ENCODE data around the gene TTC39B.

Gene TTC39B

DNA sequence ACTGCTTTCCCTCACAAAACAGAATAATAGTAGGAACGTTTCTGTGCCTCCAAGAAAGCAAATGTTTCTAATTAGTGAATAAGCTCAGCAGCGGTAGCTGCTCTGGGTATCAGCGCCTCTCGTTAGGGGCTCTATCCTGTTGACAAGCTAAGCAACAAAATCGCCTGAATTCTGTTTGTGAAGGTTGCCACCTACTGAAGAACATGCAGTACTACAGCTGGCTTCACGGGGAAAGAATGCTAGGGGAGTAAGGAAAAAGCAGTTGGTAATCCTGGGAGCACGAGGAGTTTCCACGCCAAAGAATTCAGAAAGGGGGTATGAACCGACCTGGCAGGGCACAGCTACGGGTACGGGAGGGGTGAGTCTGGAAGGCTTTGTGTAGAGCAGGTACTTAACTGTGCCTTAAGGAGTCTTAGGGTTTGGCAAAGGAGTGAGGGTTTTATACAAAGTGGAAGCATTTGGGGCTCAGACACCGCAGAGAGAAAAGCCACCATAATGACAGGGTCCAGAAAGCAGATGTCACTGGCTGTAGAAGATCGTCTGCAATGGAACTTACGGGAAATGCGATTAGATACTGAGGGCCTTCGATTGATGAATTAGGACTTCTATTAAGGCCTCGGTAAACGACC, 171.7 kb downstream of the TTC39B start:
- H3K9me2 ChIP-seq (ENCODE audit: low read depth, low read length): no peaks in the 10 kb centered on the region
- no peak overlapping the region for H3K4me2 ChIP-seq (ENCODE audit: low read length)
- no peaks in the 10 kb centered on the region for H4K20me1 ChIP-seq (ENCODE audit: insufficient read depth, low read length)
- no peaks in the 10 kb centered on the region for H3K27me3 ChIP-seq (ENCODE audit: insufficient read depth, low read length)
- no peak overlapping the region for H3K4me3 ChIP-seq (ENCODE audit: low read depth, low read length, poor library complexity, severe bottlenecking)
- H3K9ac ChIP-seq (ENCODE audit: low read length): no peak overlapping the region
- TF ChIP-seq, protein P1, sequence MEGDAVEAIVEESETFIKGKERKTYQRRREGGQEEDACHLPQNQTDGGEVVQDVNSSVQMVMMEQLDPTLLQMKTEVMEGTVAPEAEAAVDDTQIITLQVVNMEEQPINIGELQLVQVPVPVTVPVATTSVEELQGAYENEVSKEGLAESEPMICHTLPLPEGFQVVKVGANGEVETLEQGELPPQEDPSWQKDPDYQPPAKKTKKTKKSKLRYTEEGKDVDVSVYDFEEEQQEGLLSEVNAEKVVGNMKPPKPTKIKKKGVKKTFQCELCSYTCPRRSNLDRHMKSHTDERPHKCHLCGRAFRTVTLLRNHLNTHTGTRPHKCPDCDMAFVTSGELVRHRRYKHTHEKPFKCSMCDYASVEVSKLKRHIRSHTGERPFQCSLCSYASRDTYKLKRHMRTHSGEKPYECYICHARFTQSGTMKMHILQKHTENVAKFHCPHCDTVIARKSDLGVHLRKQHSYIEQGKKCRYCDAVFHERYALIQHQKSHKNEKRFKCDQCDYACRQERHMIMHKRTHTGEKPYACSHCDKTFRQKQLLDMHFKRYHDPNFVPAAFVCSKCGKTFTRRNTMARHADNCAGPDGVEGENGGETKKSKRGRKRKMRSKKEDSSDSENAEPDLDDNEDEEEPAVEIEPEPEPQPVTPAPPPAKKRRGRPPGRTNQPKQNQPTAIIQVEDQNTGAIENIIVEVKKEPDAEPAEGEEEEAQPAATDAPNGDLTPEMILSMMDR (IDR thresholded peaks at IDR 0.05; ENCODE audit: low read length): peak; percentile 86
- TF ChIP-seq EZH2 (IDR thresholded peaks at IDR 0.05; ENCODE audit: borderline replicate concordance, low read length): no peak
- no peaks in the 10 kb centered on the region for H3K9me3 ChIP-seq (ENCODE audit: low read length)
- no peak overlapping the region for H2AFZ ChIP-seq (ENCODE audit: low read length)
- peaks cover 6% of the 10 kb centered on the region for H3K4me1 ChIP-seq (ENCODE audit: insufficient read depth, low read length, severe bottlenecking)
- no peaks in the 10 kb centered on the region for H3K36me3 ChIP-seq (ENCODE audit: insufficient read depth, low read length)
- no peaks in the 10 kb centered on the region for H3F3A ChIP-seq (ENCODE audit: insufficient read depth, low read length)
- no peaks in the 10 kb centered on the region for H3K79me2 ChIP-seq (ENCODE audit: insufficient read depth, low read length)
- H3K27ac ChIP-seq (ENCODE audit: low read depth, low read length, poor library complexity, severe bottlenecking): no peak overlapping the region

DNA sequence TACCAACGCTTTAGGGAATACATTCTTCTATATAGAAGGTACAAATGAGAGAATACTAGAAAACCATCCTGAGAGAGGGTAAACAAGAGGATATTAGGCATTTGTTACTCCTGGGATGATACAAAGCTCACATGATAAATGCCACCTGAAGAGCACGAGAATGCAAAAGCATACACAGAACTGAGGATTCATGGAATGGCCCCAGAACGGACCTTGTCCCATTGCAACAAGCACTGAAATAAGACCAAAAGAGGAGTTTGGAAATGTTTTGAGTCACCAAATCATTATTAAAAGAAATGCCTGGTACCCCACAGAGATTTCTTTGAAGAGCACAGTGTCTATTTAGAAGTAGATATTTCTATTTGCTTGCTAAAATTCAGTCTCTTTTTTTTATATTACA, 173.5 kb downstream of the TTC39B start:
- no peak overlapping the region for H3K9ac ChIP-seq (ENCODE audit: low read length)
- no peaks in the 10 kb centered on the region for H3K9me2 ChIP-seq (ENCODE audit: low read depth, low read length)
- H3F3A ChIP-seq (ENCODE audit: insufficient read depth, low read length): no peaks in the 10 kb centered on the region
- H3K79me2 ChIP-seq (ENCODE audit: insufficient read depth, low read length): no peaks in the 10 kb centered on the region
- peaks cover 6% of the 10 kb centered on the region for H3K4me1 ChIP-seq (ENCODE audit: insufficient read depth, low read length, severe bottlenecking)
- no peak overlapping the region for H2AFZ ChIP-seq (ENCODE audit: low read length)
- no peaks in the 10 kb centered on the region for H4K20me1 ChIP-seq (ENCODE audit: insufficient read depth, low read length)
- TF ChIP-seq, protein P1 (IDR thresholded peaks at IDR 0.05; ENCODE audit: low read length): no peak
- no peak for TF ChIP-seq EZH2 (IDR thresholded peaks at IDR 0.05; ENCODE audit: borderline replicate concordance, low read length)
- H3K4me3 ChIP-seq (ENCODE audit: low read depth, low read length, poor library complexity, severe bottlenecking): no peak overlapping the region
- H3K4me2 ChIP-seq (ENCODE audit: low read length): no peak overlapping the region
- no peak overlapping the region for H3K27ac ChIP-seq (ENCODE audit: low read depth, low read length, poor library complexity, severe bottlenecking)
- H3K27me3 ChIP-seq (ENCODE audit: insufficient read depth, low read length): no peaks in the 10 kb centered on the region
- H3K36me3 ChIP-seq (ENCODE audit: insufficient read depth, low read length): no peaks in the 10 kb centered on the region
- no peaks in the 10 kb centered on the region for H3K9me3 ChIP-seq (ENCODE audit: low read length)

DNA sequence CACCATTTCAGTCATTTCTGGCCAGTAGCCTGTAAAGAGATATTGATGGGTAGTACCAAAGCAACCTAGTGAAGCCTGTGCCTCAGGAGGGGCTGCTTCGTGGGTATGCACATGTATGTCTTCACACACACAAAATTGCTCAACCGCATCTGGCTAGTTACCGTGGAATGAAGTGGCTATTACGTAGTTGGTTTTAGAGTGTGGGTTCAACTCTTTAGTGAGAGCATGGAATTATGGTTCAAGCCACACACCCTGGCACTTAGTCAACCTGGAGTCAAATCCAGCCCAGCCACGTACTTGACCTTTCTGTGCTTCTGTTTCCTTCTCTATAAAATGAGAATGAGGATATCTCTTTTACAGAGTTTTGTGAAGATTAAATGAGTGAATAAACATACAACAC, 174.9 kb downstream of the TTC39B start:
- Histone ChIP-seq H3K4me1 (ENCODE audit: insufficient read depth, low read length, severe bottlenecking) (peaks cover 6% of the 10 kb centered on the region), H3K4me2 (ENCODE audit: low read length) (no peak overlapping the region), H3K4me3 (ENCODE audit: low read depth, low read length, poor library complexity, severe bottlenecking) (no peak overlapping the region), H3K27ac (ENCODE audit: low read depth, low read length, poor library complexity, severe bottlenecking) (no peak overlapping the region), H2AFZ (ENCODE audit: low read length) (no peak overlapping the region), H3K79me2 (ENCODE audit: insufficient read depth, low read length) (no peaks in the 10 kb centered on the region), H3K9me2 (ENCODE audit: low read depth, low read length) (no peaks in the 10 kb centered on the region), H3K36me3 (ENCODE audit: insufficient read depth, low read length) (no peaks in the 10 kb centered on the region), H3F3A (ENCODE audit: insufficient read depth, low read length) (no peaks in the 10 kb centered on the region), H4K20me1 (ENCODE audit: insufficient read depth, low read length) (no peaks in the 10 kb centered on the region), H3K27me3 (ENCODE audit: insufficient read depth, low read length) (no peaks in the 10 kb centered on the region), H3K9me3 (ENCODE audit: low read length) (no peaks in the 10 kb centered on the region), H3K9ac (ENCODE audit: low read length) (no peak overlapping the region)
- TF ChIP-seq EZH2 (IDR thresholded peaks at IDR 0.05; ENCODE audit: borderline replicate concordance, low read length): no peak
- TF ChIP-seq, protein P1 (IDR thresholded peaks at IDR 0.05; ENCODE audit: low read length): no peak

All from OCI-LY1 (cell line).